Caco-2 (cell line): ENCODE data around the gene AP4S1. TPM values are rescaled to one million over a fixed set of nuclear protein-coding genes. Genes with fewer than 3 reads are reported as not detected.

Source experiments
- BruUV-seq: library from RNA; stranded (reverse); fragments of 400-500 nt; replicated peaks from 2 replicates; lab custom pipeline; 2021; lab: Mats Ljungman, UMichigan
- CTCF ChIA-PET: fragments of 300-600 bp; sonication (Branson Sonifier 250); formaldehyde crosslinking; loops from one replicate; lab custom pipeline; 2022; ENCODE audit warnings: antibody characterized with exemption; lab: Charles Lee
- POLR2A ChIA-PET: fragments of 300-600 bp; sonication (Branson Sonifier 250); formaldehyde crosslinking; loops from one replicate; lab custom pipeline; 2022; ENCODE audit warnings: antibody characterized with exemption; lab: Charles Lee
- DNase-seq, 2 experiments: peaks; one replicate each; pipeline versions ENCODE4 v3.0.0 to v3.0.0-alpha.2; 2020 to 2022
- H3K27me3 ChIP-seq: replicated peaks from 2 replicates; pipeline ENCODE4 v1.6.0; 2011; ENCODE audit warnings: low read length; ENCODE audit not compliant: control insufficient read depth, insufficient read depth
- H3K36me3 ChIP-seq: 2 replicates; pipeline ENCODE4 v1.5.1; 2011; ENCODE audit warnings: low read length; ENCODE audit not compliant: control insufficient read depth, insufficient read depth
- H3K4me1 ChIP-seq: fragments of 250-450 bp; sonication (Bioruptor Pico); 2 replicates; pipeline ENCODE4 v1.5.1; 2020; ENCODE audit warnings: mild to moderate bottlenecking
- H3K4me3 ChIP-seq: 2 replicates; pipeline ENCODE4 v1.5.1; 2011; ENCODE audit warnings: low read depth, mild to moderate bottlenecking, control low read depth, low read length
- H3K9me3 ChIP-seq: fragments of 250-450 bp; sonication (Bioruptor Pico); 2 replicates; pipeline ENCODE4 v1.5.1; 2020; ENCODE audit warnings: mild to moderate bottlenecking, moderate library complexity
- H3K27ac Mint-ChIP-seq: one replicate; pipeline ENCODE4 v1.8.0; 2022; ENCODE audit warnings: mixed read lengths; ENCODE audit not compliant: unreplicated experiment
- H3K27me3 Mint-ChIP-seq: one replicate; pipeline ENCODE4 v1.8.0; 2022; ENCODE audit warnings: mixed read lengths; ENCODE audit not compliant: insufficient read depth, unreplicated experiment
- H3K36me3 Mint-ChIP-seq: one replicate; pipeline ENCODE4 v1.8.0; 2022; ENCODE audit warnings: mild to moderate bottlenecking, mixed read lengths; ENCODE audit not compliant: insufficient read depth, unreplicated experiment
- H3K4me1 Mint-ChIP-seq: one replicate; pipeline ENCODE4 v1.8.0; 2022; ENCODE audit warnings: low read depth, mixed read lengths; ENCODE audit not compliant: unreplicated experiment
- H3K4me3 Mint-ChIP-seq: one replicate; pipeline ENCODE4 v1.8.0; 2022; ENCODE audit warnings: mild to moderate bottlenecking, moderate library complexity, mixed read lengths; ENCODE audit not compliant: unreplicated experiment
- H3K9me3 Mint-ChIP-seq: one replicate; pipeline ENCODE4 v1.8.0; 2022; ENCODE audit warnings: mixed read lengths; ENCODE audit not compliant: unreplicated experiment
- CTCF ChIP-seq, 2 experiments: fragments of 200-600 bp in 1 of 2; IDR thresholded peaks; 1 replicate in 1 of 2; 2 replicates in 1 of 2; pipeline versions ENCODE4 v1.5.1 to v1.8.0; 2011 to 2022; ENCODE audit warnings: antibody characterized with exemption in 1 of 2, control low read depth in 1 of 2, inconsistent platforms in 1 of 2, low read depth in 1 of 2, low read length in 1 of 2, mild to moderate bottlenecking in 1 of 2, moderate library complexity in 1 of 2; ENCODE audit not compliant: insufficient read depth in 1 of 2, severe bottlenecking in 1 of 2, unreplicated experiment in 1 of 2
- intact Hi-C: fragments of 100-400 bp; cut with micrococcal nuclease; formaldehyde crosslinking; loops from one replicate; pipeline ENCODE4 v1.10.0; 2022; ENCODE audit not compliant: unreplicated experiment
- microRNA-seq: library from miRNA; unstranded; fragments of <30 nt; microRNA quantifications from one replicate; pipeline ENCODE4 v1.2.0, GENCODE V29; 2022
- total RNA-seq: library from RNA; stranded (reverse); gene quantifications from 2 replicates; pipeline ENCODE4 v1.2.3, GENCODE V29; 2022

The AP4S1 gene
- total RNA-seq, 1 experiment from 2014 or later: 13.2 TPM

GRCh38 chr14:31142455-31143087 lies 117.1 kb downstream of the AP4S1 start:
- Histone ChIP-seq H3K9me3 (no peaks in the 10 kb centered on the region), H3K4me3 (no peak overlapping the region), H3K36me3 (no peaks in the 10 kb centered on the region; the same call in 1 of the 2 replicates), H3K27me3 (no peaks in the 10 kb centered on the region), H3K4me1 (no peaks in the 10 kb centered on the region; the same call in 1 of the 2 replicates)
- POLR2A ChIA-PET: no interaction called here
- CTCF ChIA-PET: no interaction called here
- Mint-ChIP-seq H3K36me3 (peaks cover 48% of the 10 kb centered on the region), H3K27me3 (no peaks in the 10 kb centered on the region), H3K9me3 (no peaks in the 10 kb centered on the region), H3K27ac (no peak overlapping the region), H3K4me1 (no peaks in the 10 kb centered on the region), H3K4me3 (no peak overlapping the region)
- no TSS peak for BruUV-seq
- TF ChIP-seq CTCF (IDR thresholded peaks at IDR 0.05; ENCODE audit: insufficient read depth in 1 of 2, low read depth in 1 of 2, low read length in 1 of 2, severe bottlenecking in 1 of 2, unreplicated experiment in 1 of 2): no peak
- intact Hi-C loops: no loop called here
- no peak for DNase-seq

Small RNA genes lying within 50 kb of the gene (microRNA-seq; reads per million reads assigned to microRNA genes)
- gene MIR624: 12.4 reads per million, percentile 52 among the genes with 10 or more reads in this experiment

Other genes starting within 250 kb of the AP4S1 start
- gene COCH, start 151.1 kb upstream of the AP4S1 start, total RNA-seq: 32.2 and 33.4 TPM in 2 replicates
- gene STRN3, start 730 bp downstream of the AP4S1 start, total RNA-seq: 38.0 and 41.8 TPM in 2 replicates
- 146 and 147 TPM in 2 replicates for gene HECTD1, start 182.1 kb downstream of the AP4S1 start, total RNA-seq